ENCODE data around the gene TSPAN19. TPM values are rescaled to one million over a fixed set of nuclear protein-coding genes. Genes with fewer than 3 reads are reported as not detected.
"Not testable (repeated sequence)": the region's sequence is repeated elsewhere in the genome, so short reads cannot be mapped to it uniquely, and the experiment has no call there.

The TSPAN19 gene
- total RNA-seq, 2 donors from 2014 or later: not detected

DNA sequence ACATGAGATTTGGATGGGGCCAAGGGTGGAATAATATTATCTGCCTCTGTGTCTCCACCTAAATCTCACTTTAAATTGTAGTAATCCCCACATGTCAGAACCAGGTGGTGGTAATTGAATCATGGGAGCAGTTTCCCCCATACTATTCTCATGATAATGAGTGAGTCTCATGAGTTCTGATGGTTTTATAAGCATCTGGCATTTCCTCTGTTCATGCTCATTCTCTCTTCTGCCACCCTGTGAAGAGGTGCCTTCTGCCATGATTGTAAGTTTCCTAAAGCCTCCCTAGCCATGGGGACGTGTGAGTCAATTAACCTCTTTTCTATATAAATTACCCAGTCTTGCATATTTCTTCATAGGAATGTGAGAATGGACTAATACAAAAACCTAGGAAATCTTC lies 29.9 kb downstream of the TSPAN19 start:
- Mint-ChIP-seq H3K27ac (no peak overlapping the region), H3K27me3 (ENCODE audit: insufficient read depth) (no peaks in the 10 kb centered on the region), H3K9me3 (peaks cover 6% of the 10 kb centered on the region), H3K4me1 (peaks cover 10% of the 10 kb centered on the region), H3K36me3 (ENCODE audit: low read depth) (no peaks in the 10 kb centered on the region), H3K4me3 (no peak overlapping the region)
- DNase-seq: no peak
- WGBS, 2 experiments (ENCODE audit: insufficient coverage in 1 of 2, insufficient read length in 1 of 2): 80% methylated on average over 1 of the region's 1 CpG; no CpG with 5 or more reads in 1 of the 2 experiments
- no peak overlapping the region for H3K9ac ChIP-seq (ENCODE audit: extremely low read depth, low read length, poor library complexity, severe bottlenecking)
- TF ChIP-seq, protein P1, sequence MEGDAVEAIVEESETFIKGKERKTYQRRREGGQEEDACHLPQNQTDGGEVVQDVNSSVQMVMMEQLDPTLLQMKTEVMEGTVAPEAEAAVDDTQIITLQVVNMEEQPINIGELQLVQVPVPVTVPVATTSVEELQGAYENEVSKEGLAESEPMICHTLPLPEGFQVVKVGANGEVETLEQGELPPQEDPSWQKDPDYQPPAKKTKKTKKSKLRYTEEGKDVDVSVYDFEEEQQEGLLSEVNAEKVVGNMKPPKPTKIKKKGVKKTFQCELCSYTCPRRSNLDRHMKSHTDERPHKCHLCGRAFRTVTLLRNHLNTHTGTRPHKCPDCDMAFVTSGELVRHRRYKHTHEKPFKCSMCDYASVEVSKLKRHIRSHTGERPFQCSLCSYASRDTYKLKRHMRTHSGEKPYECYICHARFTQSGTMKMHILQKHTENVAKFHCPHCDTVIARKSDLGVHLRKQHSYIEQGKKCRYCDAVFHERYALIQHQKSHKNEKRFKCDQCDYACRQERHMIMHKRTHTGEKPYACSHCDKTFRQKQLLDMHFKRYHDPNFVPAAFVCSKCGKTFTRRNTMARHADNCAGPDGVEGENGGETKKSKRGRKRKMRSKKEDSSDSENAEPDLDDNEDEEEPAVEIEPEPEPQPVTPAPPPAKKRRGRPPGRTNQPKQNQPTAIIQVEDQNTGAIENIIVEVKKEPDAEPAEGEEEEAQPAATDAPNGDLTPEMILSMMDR (conservative IDR thresholded peaks at IDR 0.05): no peak
- H3K4me1 ChIP-seq (ENCODE audit: control insufficient read depth, insufficient read depth, low read length): no peaks in the 10 kb centered on the region
- no peak overlapping the region for H3K27ac ChIP-seq (ENCODE audit: low read depth, low read length)
- H3K9me3 ChIP-seq (ENCODE audit: control insufficient read depth, low read length): no peaks in the 10 kb centered on the region
- H3K4me3 ChIP-seq (ENCODE audit: low read length): no peak overlapping the region
- H3K36me3 ChIP-seq (ENCODE audit: control insufficient read depth, insufficient read depth, low read length): no peaks in the 10 kb centered on the region
- H3K27me3 ChIP-seq (ENCODE audit: control insufficient read depth, insufficient read depth, low read length, poor library complexity, severe bottlenecking): no peaks in the 10 kb centered on the region

DNA sequence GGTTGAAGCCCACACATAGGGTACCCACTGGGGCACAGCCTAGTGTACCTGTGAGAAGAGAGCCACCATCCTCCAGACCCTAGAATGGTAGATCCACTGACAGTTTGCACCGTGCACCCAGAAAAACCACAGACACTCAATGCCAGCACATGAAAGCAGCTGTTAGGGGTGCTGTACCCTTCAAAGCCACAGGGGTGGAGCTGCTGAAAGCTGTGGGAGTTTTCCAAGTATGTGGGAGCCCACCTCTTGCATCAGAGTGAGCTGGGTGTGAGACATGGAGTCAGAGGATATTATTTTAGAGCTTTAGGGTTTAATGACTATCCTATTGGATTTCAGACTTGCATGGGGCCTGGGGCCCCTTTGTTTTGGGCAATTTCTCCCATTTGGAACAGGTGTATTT lies 30.5 kb downstream of the TSPAN19 start:
- Mint-ChIP-seq H3K4me3 (no peak overlapping the region), H3K9me3 (peaks cover 6% of the 10 kb centered on the region), H3K36me3 (ENCODE audit: low read depth) (no peaks in the 10 kb centered on the region), H3K27me3 (ENCODE audit: insufficient read depth) (no peaks in the 10 kb centered on the region), H3K27ac (no peak overlapping the region), H3K4me1 (peaks cover 10% of the 10 kb centered on the region)
- Histone ChIP-seq H3K4me3 (ENCODE audit: low read length) (no peak overlapping the region), H3K9ac (ENCODE audit: extremely low read depth, low read length, poor library complexity, severe bottlenecking) (no peak overlapping the region), H3K4me1 (ENCODE audit: control insufficient read depth, insufficient read depth, low read length) (no peaks in the 10 kb centered on the region), H3K27me3 (ENCODE audit: control insufficient read depth, insufficient read depth, low read length, poor library complexity, severe bottlenecking) (no peaks in the 10 kb centered on the region), H3K36me3 (ENCODE audit: control insufficient read depth, insufficient read depth, low read length) (no peaks in the 10 kb centered on the region), H3K9me3 (ENCODE audit: control insufficient read depth, low read length) (no peaks in the 10 kb centered on the region), H3K27ac (ENCODE audit: low read depth, low read length) (no peak overlapping the region)
- DNase-seq: no peak
- TF ChIP-seq, protein P1 (conservative IDR thresholded peaks at IDR 0.05): no peak
- WGBS, 2 experiments (ENCODE audit: insufficient coverage in 1 of 2, insufficient read length in 1 of 2): 100% methylated on average over 1 of the region's 1 CpG; no CpG with 5 or more reads in 1 of the 2 experiments

DNA sequence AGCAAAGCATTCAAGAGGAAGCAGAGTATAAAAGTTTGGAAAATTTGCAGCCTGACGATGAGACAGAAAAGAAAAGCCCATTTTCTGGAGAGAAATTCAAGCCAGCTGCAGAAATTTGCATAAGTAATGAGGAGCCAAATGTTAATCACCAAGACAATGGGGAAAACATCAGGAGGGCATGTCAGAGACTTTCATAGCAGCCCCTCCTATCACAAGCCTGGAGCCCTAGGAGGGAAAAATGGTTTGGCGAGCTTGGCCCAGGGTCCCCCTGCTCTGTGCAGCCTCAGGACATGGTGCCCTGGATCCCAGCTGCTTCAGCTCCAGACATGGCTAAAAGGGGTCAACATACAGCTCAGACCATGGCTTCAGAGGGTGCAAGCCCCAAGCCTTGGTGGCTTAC lies 31.0 kb downstream of the TSPAN19 start:
- not testable (repeated sequence) for H3K27me3 Mint-ChIP-seq (ENCODE audit: insufficient read depth); H3K4me1 ChIP-seq (ENCODE audit: control insufficient read depth, insufficient read depth, low read length); H3K9ac ChIP-seq (ENCODE audit: extremely low read depth, low read length, poor library complexity, severe bottlenecking); H3K27ac Mint-ChIP-seq; H3K27ac ChIP-seq (ENCODE audit: low read depth, low read length); H3K36me3 Mint-ChIP-seq (ENCODE audit: low read depth); H3K4me3 Mint-ChIP-seq; H3K4me1 Mint-ChIP-seq; H3K27me3 ChIP-seq (ENCODE audit: control insufficient read depth, insufficient read depth, low read length, poor library complexity, severe bottlenecking); H3K9me3 ChIP-seq (ENCODE audit: control insufficient read depth, low read length); H3K36me3 ChIP-seq (ENCODE audit: control insufficient read depth, insufficient read depth, low read length); H3K9me3 Mint-ChIP-seq; H3K4me3 ChIP-seq (ENCODE audit: low read length)
- peak; percentile 85 for DNase-seq
- WGBS, 2 experiments (ENCODE audit: insufficient coverage in 1 of 2, insufficient read length in 1 of 2): 25 to 39% methylated on average over 2 of the region's 2 CpGs

DNA sequence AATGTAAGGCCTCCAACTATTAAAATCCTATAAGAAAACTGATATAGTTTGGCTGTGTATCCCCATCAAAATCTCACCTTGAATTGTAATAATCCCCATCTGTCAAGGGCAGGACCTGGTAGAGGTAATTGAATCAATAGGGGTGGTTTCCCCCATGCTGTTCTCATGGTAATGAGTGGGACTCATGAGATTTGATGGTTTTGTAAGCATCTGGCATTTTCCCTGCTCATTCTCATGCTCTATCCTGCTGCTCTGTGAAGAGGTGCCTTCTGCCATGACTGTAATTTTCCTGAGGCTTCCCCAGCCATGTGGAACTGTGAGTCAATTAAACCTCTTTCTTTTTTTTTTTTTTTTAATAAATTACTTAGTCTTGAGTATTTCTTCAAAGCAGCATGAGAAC lies 31.9 kb downstream of the TSPAN19 start:
- DNase-seq: no peak
- H3K27ac Mint-ChIP-seq: peak overlapping the region; percentile 32

More for the DNA sequence above, 31.9 kb downstream of the TSPAN19 start:
- TF ChIP-seq, protein P1 (conservative IDR thresholded peaks at IDR 0.05): no peak
- Histone ChIP-seq H3K4me3 (ENCODE audit: low read length) (no peak overlapping the region), H3K36me3 (ENCODE audit: control insufficient read depth, insufficient read depth, low read length) (no peaks in the 10 kb centered on the region), H3K27ac (ENCODE audit: low read depth, low read length) (no peak overlapping the region), H3K9me3 (ENCODE audit: control insufficient read depth, low read length) (no peaks in the 10 kb centered on the region), H3K4me1 (ENCODE audit: control insufficient read depth, insufficient read depth, low read length) (no peaks in the 10 kb centered on the region), H3K27me3 (ENCODE audit: control insufficient read depth, insufficient read depth, low read length, poor library complexity, severe bottlenecking) (no peaks in the 10 kb centered on the region), H3K9ac (ENCODE audit: extremely low read depth, low read length, poor library complexity, severe bottlenecking) (no peak overlapping the region)
- H3K9me3 Mint-ChIP-seq: peaks cover 6% of the 10 kb centered on the region
- no peaks in the 10 kb centered on the region for H3K36me3 Mint-ChIP-seq (ENCODE audit: low read depth)
- no peaks in the 10 kb centered on the region for H3K27me3 Mint-ChIP-seq (ENCODE audit: insufficient read depth)
- no peak overlapping the region for H3K4me3 Mint-ChIP-seq
- H3K4me1 Mint-ChIP-seq: peaks cover 10% of the 10 kb centered on the region

Measured in endodermal cell (in vitro differentiated cells).